Measurements from ENCODE around the gene FBXO8.
"Not testable (repeated sequence)": the region's sequence is repeated elsewhere in the genome, so short reads cannot be mapped to it uniquely, and the experiment has no call there.

Gene FBXO8

GRCh38 chr4:174273930-174274329 is 9.5 kb downstream of the FBXO8 start:
- no peak for DNase-seq
- Histone ChIP-seq H3K36me3 (ENCODE audit: control insufficient read depth, insufficient read depth, low read length) (no peaks in the 10 kb centered on the region), H3K4me1 (ENCODE audit: control insufficient read depth, insufficient read depth, low read length, poor library complexity, severe bottlenecking) (peaks cover 6% of the 10 kb centered on the region), H3K9me3 (ENCODE audit: control insufficient read depth, low read length) (no peaks in the 10 kb centered on the region), H3K4me3 (ENCODE audit: insufficient read depth, low read depth, low read length, poor library complexity, severe bottlenecking) (no peak overlapping the region), H3K27me3 (replicated peaks; ENCODE audit: control insufficient read depth, insufficient read depth, low read length, poor library complexity, severe bottlenecking) (no peaks in the 10 kb centered on the region), H3K27ac (ENCODE audit: insufficient read depth, low read length, poor library complexity, severe bottlenecking) (no peak overlapping the region)

- Histone ChIP-seq H3K27ac (ENCODE audit: insufficient read depth, low read length, poor library complexity, severe bottlenecking) (no peak overlapping the region), H3K4me3 (ENCODE audit: insufficient read depth, low read depth, low read length, poor library complexity, severe bottlenecking) (no peak overlapping the region), H3K4me1 (ENCODE audit: control insufficient read depth, insufficient read depth, low read length, poor library complexity, severe bottlenecking) (no peaks in the 10 kb centered on the region), H3K9me3 (ENCODE audit: control insufficient read depth, low read length) (no peaks in the 10 kb centered on the region), H3K36me3 (ENCODE audit: control insufficient read depth, insufficient read depth, low read length) (peaks cover 3% of the 10 kb centered on the region), H3K27me3 (replicated peaks; ENCODE audit: control insufficient read depth, insufficient read depth, low read length, poor library complexity, severe bottlenecking) (no peaks in the 10 kb centered on the region)
- DNase-seq: no peak
Measured at GRCh38 chr4:174266416-174266815, 17.1 kb downstream of the FBXO8 start.

- H3K9me3 ChIP-seq (ENCODE audit: control insufficient read depth, low read length): no peaks in the 10 kb centered on the region
- H3K36me3 ChIP-seq (ENCODE audit: control insufficient read depth, insufficient read depth, low read length): peaks cover 3% of the 10 kb centered on the region
- no peaks in the 10 kb centered on the region for H3K27me3 ChIP-seq (replicated peaks; ENCODE audit: control insufficient read depth, insufficient read depth, low read length, poor library complexity, severe bottlenecking)
- DNase-seq: no peak
- H3K4me1 ChIP-seq (ENCODE audit: control insufficient read depth, insufficient read depth, low read length, poor library complexity, severe bottlenecking): no peaks in the 10 kb centered on the region
- no peak overlapping the region for H3K27ac ChIP-seq (ENCODE audit: insufficient read depth, low read length, poor library complexity, severe bottlenecking)
- H3K4me3 ChIP-seq (ENCODE audit: insufficient read depth, low read depth, low read length, poor library complexity, severe bottlenecking): no peak overlapping the region
Measured at GRCh38 chr4:174265916-174266315, 17.6 kb downstream of the FBXO8 start.

GRCh38 chr4:174263445-174263736 is 20.1 kb downstream of the FBXO8 start:
- Histone ChIP-seq H3K27ac (ENCODE audit: insufficient read depth, low read length, poor library complexity, severe bottlenecking) (no peak overlapping the region), H3K4me1 (ENCODE audit: control insufficient read depth, insufficient read depth, low read length, poor library complexity, severe bottlenecking) (no peaks in the 10 kb centered on the region), H3K9me3 (ENCODE audit: control insufficient read depth, low read length) (no peaks in the 10 kb centered on the region), H3K4me3 (ENCODE audit: insufficient read depth, low read depth, low read length, poor library complexity, severe bottlenecking) (no peak overlapping the region), H3K36me3 (ENCODE audit: control insufficient read depth, insufficient read depth, low read length) (peaks cover 3% of the 10 kb centered on the region), H3K27me3 (replicated peaks; ENCODE audit: control insufficient read depth, insufficient read depth, low read length, poor library complexity, severe bottlenecking) (no peaks in the 10 kb centered on the region)
- DNase-seq: no peak

- DNase-seq: no peak
- H3K4me1 ChIP-seq (ENCODE audit: control insufficient read depth, insufficient read depth, low read length, poor library complexity, severe bottlenecking): no peaks in the 10 kb centered on the region
- no peak overlapping the region for H3K4me3 ChIP-seq (ENCODE audit: insufficient read depth, low read depth, low read length, poor library complexity, severe bottlenecking)
- no peaks in the 10 kb centered on the region for H3K27me3 ChIP-seq (replicated peaks; ENCODE audit: control insufficient read depth, insufficient read depth, low read length, poor library complexity, severe bottlenecking)
- H3K27ac ChIP-seq (ENCODE audit: insufficient read depth, low read length, poor library complexity, severe bottlenecking): no peak overlapping the region
- H3K36me3 ChIP-seq (ENCODE audit: control insufficient read depth, insufficient read depth, low read length): peaks cover 3% of the 10 kb centered on the region
- no peaks in the 10 kb centered on the region for H3K9me3 ChIP-seq (ENCODE audit: control insufficient read depth, low read length)
Measured at GRCh38 chr4:174262624-174263444, 20.6 kb downstream of the FBXO8 start.

- H3K4me3 ChIP-seq (ENCODE audit: insufficient read depth, low read depth, low read length, poor library complexity, severe bottlenecking); H3K4me1 ChIP-seq (ENCODE audit: control insufficient read depth, insufficient read depth, low read length, poor library complexity, severe bottlenecking); DNase-seq; H3K9me3 ChIP-seq (ENCODE audit: control insufficient read depth, low read length); H3K36me3 ChIP-seq (ENCODE audit: control insufficient read depth, insufficient read depth, low read length); H3K27ac ChIP-seq (ENCODE audit: insufficient read depth, low read length, poor library complexity, severe bottlenecking); H3K27me3 ChIP-seq (replicated peaks; ENCODE audit: control insufficient read depth, insufficient read depth, low read length, poor library complexity, severe bottlenecking): not testable (repeated sequence)
Measured at GRCh38 chr4:174261432-174261831, 22.0 kb downstream of the FBXO8 start.

- Histone ChIP-seq H3K27ac (ENCODE audit: insufficient read depth, low read length, poor library complexity, severe bottlenecking) (no peak overlapping the region), H3K9me3 (ENCODE audit: control insufficient read depth, low read length) (no peaks in the 10 kb centered on the region), H3K27me3 (replicated peaks; ENCODE audit: control insufficient read depth, insufficient read depth, low read length, poor library complexity, severe bottlenecking) (no peaks in the 10 kb centered on the region), H3K4me3 (ENCODE audit: insufficient read depth, low read depth, low read length, poor library complexity, severe bottlenecking) (no peak overlapping the region), H3K36me3 (ENCODE audit: control insufficient read depth, insufficient read depth, low read length) (peaks cover 3% of the 10 kb centered on the region), H3K4me1 (ENCODE audit: control insufficient read depth, insufficient read depth, low read length, poor library complexity, severe bottlenecking) (no peaks in the 10 kb centered on the region)
- DNase-seq: no peak
Measured at GRCh38 chr4:174260099-174260498, 23.4 kb downstream of the FBXO8 start.

GRCh38 chr4:174259580-174259979 is 23.9 kb downstream of the FBXO8 start:
- Histone ChIP-seq H3K4me3 (ENCODE audit: insufficient read depth, low read depth, low read length, poor library complexity, severe bottlenecking) (no peak overlapping the region), H3K27ac (ENCODE audit: insufficient read depth, low read length, poor library complexity, severe bottlenecking) (no peak overlapping the region), H3K27me3 (replicated peaks; ENCODE audit: control insufficient read depth, insufficient read depth, low read length, poor library complexity, severe bottlenecking) (no peaks in the 10 kb centered on the region), H3K4me1 (ENCODE audit: control insufficient read depth, insufficient read depth, low read length, poor library complexity, severe bottlenecking) (no peaks in the 10 kb centered on the region), H3K9me3 (ENCODE audit: control insufficient read depth, low read length) (no peaks in the 10 kb centered on the region), H3K36me3 (ENCODE audit: control insufficient read depth, insufficient read depth, low read length) (peaks cover 3% of the 10 kb centered on the region)
- no peak for DNase-seq

- DNase-seq: no peak
- H3K27me3 ChIP-seq (replicated peaks; ENCODE audit: control insufficient read depth, insufficient read depth, low read length, poor library complexity, severe bottlenecking): no peaks in the 10 kb centered on the region
- no peak overlapping the region for H3K27ac ChIP-seq (ENCODE audit: insufficient read depth, low read length, poor library complexity, severe bottlenecking)
- H3K4me1 ChIP-seq (ENCODE audit: control insufficient read depth, insufficient read depth, low read length, poor library complexity, severe bottlenecking): no peaks in the 10 kb centered on the region
- no peaks in the 10 kb centered on the region for H3K36me3 ChIP-seq (ENCODE audit: control insufficient read depth, insufficient read depth, low read length)
- no peak overlapping the region for H3K4me3 ChIP-seq (ENCODE audit: insufficient read depth, low read depth, low read length, poor library complexity, severe bottlenecking)
- no peaks in the 10 kb centered on the region for H3K9me3 ChIP-seq (ENCODE audit: control insufficient read depth, low read length)
Measured at GRCh38 chr4:174256277-174256713, 27.2 kb downstream of the FBXO8 start.

GRCh38 chr4:174255786-174256185 is 27.7 kb downstream of the FBXO8 start:
- Histone ChIP-seq H3K4me1 (ENCODE audit: control insufficient read depth, insufficient read depth, low read length, poor library complexity, severe bottlenecking) (no peaks in the 10 kb centered on the region), H3K9me3 (ENCODE audit: control insufficient read depth, low read length) (no peaks in the 10 kb centered on the region), H3K36me3 (ENCODE audit: control insufficient read depth, insufficient read depth, low read length) (no peaks in the 10 kb centered on the region), H3K4me3 (ENCODE audit: insufficient read depth, low read depth, low read length, poor library complexity, severe bottlenecking) (no peak overlapping the region), H3K27ac (ENCODE audit: insufficient read depth, low read length, poor library complexity, severe bottlenecking) (no peak overlapping the region), H3K27me3 (replicated peaks; ENCODE audit: control insufficient read depth, insufficient read depth, low read length, poor library complexity, severe bottlenecking) (no peaks in the 10 kb centered on the region)
- no peak for DNase-seq
